ENCODE measurements around the gene PEAR1.

DNA sequence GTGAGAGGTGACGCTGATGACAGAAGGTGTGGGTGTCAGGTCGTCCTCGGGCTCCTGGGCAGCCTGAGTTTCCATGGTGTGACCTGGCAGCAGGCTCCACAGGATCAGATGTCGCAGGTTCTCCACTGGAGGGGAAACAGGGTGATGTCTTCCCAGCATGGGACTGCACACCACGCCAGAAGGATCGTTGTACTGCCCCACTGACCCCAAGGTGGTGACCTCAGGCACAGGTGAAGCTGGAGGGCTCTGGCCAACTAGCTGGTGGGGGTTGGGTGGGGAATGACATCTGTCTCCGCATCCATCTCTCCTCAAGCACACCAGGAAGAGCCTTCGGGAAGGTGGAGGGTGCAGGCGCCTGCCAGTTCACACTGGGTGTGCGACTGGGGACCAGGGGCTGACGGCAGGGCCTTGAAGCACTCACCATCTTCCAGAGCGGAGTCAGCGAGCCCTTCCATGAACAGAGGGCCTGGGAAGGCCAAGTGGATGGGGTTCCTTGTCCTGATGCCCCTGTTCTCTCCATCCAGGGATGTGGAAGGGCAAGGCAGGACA is 46.3 kb downstream of the PEAR1 start:
- TF ChIP-seq EZH2 (IDR thresholded peaks at IDR 0.05; ENCODE audit: low read length, unreplicated experiment): no peak
- TF ChIP-seq, protein P1, sequence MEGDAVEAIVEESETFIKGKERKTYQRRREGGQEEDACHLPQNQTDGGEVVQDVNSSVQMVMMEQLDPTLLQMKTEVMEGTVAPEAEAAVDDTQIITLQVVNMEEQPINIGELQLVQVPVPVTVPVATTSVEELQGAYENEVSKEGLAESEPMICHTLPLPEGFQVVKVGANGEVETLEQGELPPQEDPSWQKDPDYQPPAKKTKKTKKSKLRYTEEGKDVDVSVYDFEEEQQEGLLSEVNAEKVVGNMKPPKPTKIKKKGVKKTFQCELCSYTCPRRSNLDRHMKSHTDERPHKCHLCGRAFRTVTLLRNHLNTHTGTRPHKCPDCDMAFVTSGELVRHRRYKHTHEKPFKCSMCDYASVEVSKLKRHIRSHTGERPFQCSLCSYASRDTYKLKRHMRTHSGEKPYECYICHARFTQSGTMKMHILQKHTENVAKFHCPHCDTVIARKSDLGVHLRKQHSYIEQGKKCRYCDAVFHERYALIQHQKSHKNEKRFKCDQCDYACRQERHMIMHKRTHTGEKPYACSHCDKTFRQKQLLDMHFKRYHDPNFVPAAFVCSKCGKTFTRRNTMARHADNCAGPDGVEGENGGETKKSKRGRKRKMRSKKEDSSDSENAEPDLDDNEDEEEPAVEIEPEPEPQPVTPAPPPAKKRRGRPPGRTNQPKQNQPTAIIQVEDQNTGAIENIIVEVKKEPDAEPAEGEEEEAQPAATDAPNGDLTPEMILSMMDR (conservative IDR thresholded peaks at IDR 0.05; ENCODE audit: low read depth, low read length): no peak
- no peak for TF ChIP-seq EZH2phosphoT487 (IDR thresholded peaks at IDR 0.05; ENCODE audit: borderline replicate concordance, low read length)
